Astrocyte (in vitro differentiated cells and primary cell): ENCODE results near the gene KCNQ5.

ENCODE experiments used
- EZH2 ChIP-seq: IDR thresholded peaks from 2 replicates; pipeline ENCODE4 v1.6.1; 2012; ENCODE audit warnings: mild to moderate bottlenecking, low read length, inconsistent platforms; ENCODE audit not compliant: insufficient read depth
- TF ChIP-seq, protein P1 (sequence below): IDR thresholded peaks from 2 replicates; pipeline ENCODE4 v1.5.1; 2011; ENCODE audit warnings: low read depth, mild to moderate bottlenecking, inconsistent platforms, low read length, moderate library complexity; ENCODE audit not compliant: insufficient read depth

- TF ChIP-seq, protein P1, sequence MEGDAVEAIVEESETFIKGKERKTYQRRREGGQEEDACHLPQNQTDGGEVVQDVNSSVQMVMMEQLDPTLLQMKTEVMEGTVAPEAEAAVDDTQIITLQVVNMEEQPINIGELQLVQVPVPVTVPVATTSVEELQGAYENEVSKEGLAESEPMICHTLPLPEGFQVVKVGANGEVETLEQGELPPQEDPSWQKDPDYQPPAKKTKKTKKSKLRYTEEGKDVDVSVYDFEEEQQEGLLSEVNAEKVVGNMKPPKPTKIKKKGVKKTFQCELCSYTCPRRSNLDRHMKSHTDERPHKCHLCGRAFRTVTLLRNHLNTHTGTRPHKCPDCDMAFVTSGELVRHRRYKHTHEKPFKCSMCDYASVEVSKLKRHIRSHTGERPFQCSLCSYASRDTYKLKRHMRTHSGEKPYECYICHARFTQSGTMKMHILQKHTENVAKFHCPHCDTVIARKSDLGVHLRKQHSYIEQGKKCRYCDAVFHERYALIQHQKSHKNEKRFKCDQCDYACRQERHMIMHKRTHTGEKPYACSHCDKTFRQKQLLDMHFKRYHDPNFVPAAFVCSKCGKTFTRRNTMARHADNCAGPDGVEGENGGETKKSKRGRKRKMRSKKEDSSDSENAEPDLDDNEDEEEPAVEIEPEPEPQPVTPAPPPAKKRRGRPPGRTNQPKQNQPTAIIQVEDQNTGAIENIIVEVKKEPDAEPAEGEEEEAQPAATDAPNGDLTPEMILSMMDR: no peak
- no peak for TF ChIP-seq EZH2
Measured at GRCh38 chr6:72651967-72652956, 30.4 kb downstream of the KCNQ5 start.
